ENCODE results near the gene DNAL1. TPM values are rescaled to one million over a fixed set of nuclear protein-coding genes. Genes with fewer than 3 reads are reported as not detected.

DNAL1 gene
- total and polyA plus RNA-seq, 2 of the 13 experiments (the other 11 are each of a cell fraction or from before 2014, with no cell fraction given) = 1.4 to 13.3 TPM

GRCh38 chr14:73636355-73636754 is 8.4 kb upstream of the DNAL1 start (continued):
- TF ChIP-seq, protein P1, sequence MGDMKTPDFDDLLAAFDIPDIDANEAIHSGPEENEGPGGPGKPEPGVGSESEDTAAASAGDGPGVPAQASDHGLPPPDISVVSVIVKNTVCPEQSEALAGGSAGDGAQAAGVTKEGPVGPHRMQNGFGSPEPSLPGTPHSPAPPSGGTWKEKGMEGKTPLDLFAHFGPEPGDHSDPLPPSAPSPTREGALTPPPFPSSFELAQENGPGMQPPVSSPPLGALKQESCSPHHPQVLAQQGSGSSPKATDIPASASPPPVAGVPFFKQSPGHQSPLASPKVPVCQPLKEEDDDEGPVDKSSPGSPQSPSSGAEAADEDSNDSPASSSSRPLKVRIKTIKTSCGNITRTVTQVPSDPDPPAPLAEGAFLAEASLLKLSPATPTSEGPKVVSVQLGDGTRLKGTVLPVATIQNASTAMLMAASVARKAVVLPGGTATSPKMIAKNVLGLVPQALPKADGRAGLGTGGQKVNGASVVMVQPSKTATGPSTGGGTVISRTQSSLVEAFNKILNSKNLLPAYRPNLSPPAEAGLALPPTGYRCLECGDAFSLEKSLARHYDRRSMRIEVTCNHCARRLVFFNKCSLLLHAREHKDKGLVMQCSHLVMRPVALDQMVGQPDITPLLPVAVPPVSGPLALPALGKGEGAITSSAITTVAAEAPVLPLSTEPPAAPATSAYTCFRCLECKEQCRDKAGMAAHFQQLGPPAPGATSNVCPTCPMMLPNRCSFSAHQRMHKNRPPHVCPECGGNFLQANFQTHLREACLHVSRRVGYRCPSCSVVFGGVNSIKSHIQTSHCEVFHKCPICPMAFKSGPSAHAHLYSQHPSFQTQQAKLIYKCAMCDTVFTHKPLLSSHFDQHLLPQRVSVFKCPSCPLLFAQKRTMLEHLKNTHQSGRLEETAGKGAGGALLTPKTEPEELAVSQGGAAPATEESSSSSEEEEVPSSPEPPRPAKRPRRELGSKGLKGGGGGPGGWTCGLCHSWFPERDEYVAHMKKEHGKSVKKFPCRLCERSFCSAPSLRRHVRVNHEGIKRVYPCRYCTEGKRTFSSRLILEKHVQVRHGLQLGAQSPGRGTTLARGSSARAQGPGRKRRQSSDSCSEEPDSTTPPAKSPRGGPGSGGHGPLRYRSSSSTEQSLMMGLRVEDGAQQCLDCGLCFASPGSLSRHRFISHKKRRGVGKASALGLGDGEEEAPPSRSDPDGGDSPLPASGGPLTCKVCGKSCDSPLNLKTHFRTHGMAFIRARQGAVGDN (CRISPR knock-in tag; IDR thresholded peaks at IDR 0.05) = 0 out of 2 replicates have a peak, but pooled peaks have one; percentile 12
- TF ChIP-seq ZMYM2 (CRISPR knock-in tag; IDR thresholded peaks at IDR 0.05) (0 out of 2 replicates have a peak, but pooled peaks have one; percentile 53), ZNF121 (CRISPR knock-in tag; IDR thresholded peaks at IDR 0.05) (peak; percentile 97), ADNP (CRISPR knock-in tag; IDR thresholded peaks at IDR 0.05) (0 out of 2 replicates have a peak, but pooled peaks have one; percentile 36), ZMYM3 (CRISPR knock-in tag; IDR thresholded peaks at IDR 0.05) (peak; percentile 78)

DNA sequence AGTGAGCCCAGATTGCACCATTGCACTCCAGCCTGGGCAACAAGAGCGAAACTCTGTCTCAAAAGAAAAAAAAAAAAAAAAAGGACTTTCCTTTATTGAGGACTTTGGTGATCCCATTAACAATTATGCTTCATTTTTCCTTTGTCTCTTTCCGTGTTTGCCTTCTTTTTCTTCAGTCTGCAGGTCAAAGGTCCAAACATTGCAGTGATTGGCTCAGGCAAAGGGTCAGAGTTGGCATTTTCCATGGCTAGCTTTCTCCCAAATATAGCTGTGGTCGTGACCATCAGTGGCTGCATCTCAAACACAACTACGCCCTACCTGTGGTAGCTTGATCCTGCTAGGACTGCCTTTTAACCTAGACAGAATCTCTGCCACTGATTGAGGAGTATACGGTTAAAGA is 7.0 kb upstream of the DNAL1 start:
- FAIRE-seq = no peak
- no peak for TF ChIP-seq ZSCAN5A (CRISPR knock-in tag; IDR thresholded peaks at IDR 0.05; ENCODE audit: borderline replicate concordance)
- 0 out of 2 replicates have a peak, but pooled peaks have one; percentile 28 for TF ChIP-seq HNF4A (CRISPR knock-in tag; IDR thresholded peaks at IDR 0.05)
- 0 out of 2 replicates have a peak, but pooled peaks have one; percentile 45 for TF ChIP-seq SRF (IDR thresholded peaks at IDR 0.05; ENCODE audit: low read depth, low read length)
- peak; percentile 73 for TF ChIP-seq GFI1 (CRISPR knock-in tag; IDR thresholded peaks at IDR 0.05; ENCODE audit: borderline replicate concordance)
- TF ChIP-seq ZNF790 (CRISPR knock-in tag; IDR thresholded peaks at IDR 0.05; ENCODE audit: borderline replicate concordance) = no peak
- ChIA-PET CTCF (ENCODE audit: low intra/inter-chr PET ratio, low total read pairs) (no interaction called here), POLR2A (no interaction called here)
- H3K27ac ChIP-seq (ENCODE audit: extremely low read length, insufficient read depth, low read length) = no peak overlapping the region
- H4K20me1 ChIP-seq (ENCODE audit: insufficient read depth, low read length) = no peaks in the 10 kb centered on the region
- no peak for DNase-seq (ENCODE audit: low spot score)
- H3K9ac ChIP-seq (ENCODE audit: insufficient read depth, low read depth, low read length) = no peak overlapping the region
- no peak overlapping the region for H3K4me3 ChIP-seq (replicated peaks in 1 of 3; ENCODE audit: insufficient read depth in 1 of 3, low read depth in 2 of 3, low read length in 3 of 3)
- no peak for ATAC-seq
- no peaks in the 10 kb centered on the region for H3K79me2 ChIP-seq (ENCODE audit: insufficient read depth, low read length)
- H2AFZ ChIP-seq (ENCODE audit: low read length) = no peak overlapping the region
- no peaks in the 10 kb centered on the region for H3K27me3 ChIP-seq (ENCODE audit: control insufficient read depth in 1 of 2, insufficient read depth in 2 of 2, low read length in 2 of 2)
- no peaks in the 10 kb centered on the region for H3K36me3 ChIP-seq (replicated peaks in 1 of 2; ENCODE audit: control insufficient read depth in 1 of 2, insufficient read depth in 2 of 2, low read length in 2 of 2)
- in situ Hi-C loops (cut with HindIII; ENCODE audit: extremely low pct_ligation_motif_present, low pct_unique_long_range_greater_than_20kb) (loop anchor here (10.0 kb wide), 1 partner anchor 63 kb away; no protein-coding TSS in a partner anchor), intact Hi-C loops (cut with micrococcal nuclease; ENCODE audit: unreplicated experiment) (loop anchor here (10.0 kb wide), 1 partner anchor 63 kb away; no protein-coding TSS in a partner anchor)
- peak overlapping the region; percentile 48 for H3K4me2 ChIP-seq (ENCODE audit: low read depth, low read length)
- no peaks in the 10 kb centered on the region for H3K9me3 ChIP-seq (ENCODE audit: low read length)
- WGBS (ENCODE audit: low lambda C conversion rate) = 28% methylated on average over 5 of the region's 5 CpGs
- H3K4me1 ChIP-seq (ENCODE audit: insufficient read depth, low read length) = peaks cover 36% of the 10 kb centered on the region
- no TSS peak for BruUV-seq (replicated peaks)

All from HepG2 (cell line).